T-helper 1 cell treated with Interleukin-12 subunit alpha and Interleukin-12 subunit beta and Interleukin-4 antibody, amounts not matched to agents 30 μg/mL and 1 μg/mL, for 36 hours (primary cell): ENCODE data around the gene TP53BP2.
"Not testable (repeated sequence)": the region's sequence is repeated elsewhere in the genome, so short reads cannot be mapped to it uniquely, and the experiment has no call there.

Experiments used
- H3K27ac Mint-ChIP-seq: one replicate; pipeline ENCODE4 v1.8.0; 2021; ENCODE audit warnings: mild to moderate bottlenecking, mixed read lengths
- H3K27me3 Mint-ChIP-seq: one replicate; pipeline ENCODE4 v1.8.0; 2021; ENCODE audit warnings: low read depth, mixed read lengths
- H3K36me3 Mint-ChIP-seq: one replicate; pipeline ENCODE4 v1.8.0; 2021; ENCODE audit warnings: low read depth, mixed read lengths
- H3K4me1 Mint-ChIP-seq: one replicate; pipeline ENCODE4 v1.8.0; 2021; ENCODE audit warnings: low read depth, mixed read lengths
- H3K4me3 Mint-ChIP-seq: one replicate; pipeline ENCODE4 v1.8.0; 2021; ENCODE audit warnings: mild to moderate bottlenecking, moderate library complexity, mixed read lengths
- H3K9me3 Mint-ChIP-seq: one replicate; pipeline ENCODE4 v1.8.0; 2021; ENCODE audit warnings: mixed read lengths

Gene TP53BP2

DNA sequence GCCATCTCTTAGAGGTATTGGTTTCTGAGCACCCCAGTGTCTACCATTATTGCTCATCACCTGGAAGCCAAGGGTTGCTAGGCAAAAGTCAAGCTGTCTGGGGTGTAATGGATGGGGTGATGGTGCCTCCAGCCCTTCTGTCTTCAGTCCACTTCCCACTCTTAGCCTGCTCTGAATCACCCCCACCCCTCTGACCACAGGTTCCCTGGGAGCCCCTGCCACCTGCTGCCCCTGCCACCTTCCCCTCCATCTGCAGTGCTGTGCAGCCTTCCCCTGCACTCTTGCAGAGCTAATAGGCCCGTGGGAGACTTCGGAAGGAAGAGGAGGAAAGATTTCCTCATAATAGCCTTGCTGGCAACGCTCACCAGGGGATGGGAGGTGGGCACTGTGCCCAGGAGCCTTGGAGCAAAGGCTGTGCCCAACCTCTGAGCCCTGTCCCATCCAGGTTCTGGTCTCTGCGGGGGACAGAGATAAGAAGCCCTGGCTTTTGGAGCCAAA is 97.9 kb downstream of the TP53BP2 start:
- no peak overlapping the region for H3K4me3 Mint-ChIP-seq
- H3K36me3 Mint-ChIP-seq = peaks cover 62% of the 10 kb centered on the region
- H3K4me1 Mint-ChIP-seq = peaks cover 25% of the 10 kb centered on the region
- H3K9me3 Mint-ChIP-seq = no peaks in the 10 kb centered on the region
- H3K27me3 Mint-ChIP-seq = no peaks in the 10 kb centered on the region
- peak overlapping the region; percentile 41 for H3K27ac Mint-ChIP-seq

- H3K9me3 Mint-ChIP-seq = no peaks in the 10 kb centered on the region
- no peak overlapping the region for H3K27ac Mint-ChIP-seq
- H3K36me3 Mint-ChIP-seq = peaks cover 49% of the 10 kb centered on the region
- no peak overlapping the region for H3K4me3 Mint-ChIP-seq
- no peaks in the 10 kb centered on the region for H3K27me3 Mint-ChIP-seq
- peaks cover 25% of the 10 kb centered on the region for H3K4me1 Mint-ChIP-seq
These were observed 100.0 kb downstream of the TP53BP2 start for GRCh38 chr1:223745731-223746130.

- Mint-ChIP-seq H3K4me1 (peaks cover 15% of the 10 kb centered on the region), H3K36me3 (peaks cover 46% of the 10 kb centered on the region), H3K9me3 (no peaks in the 10 kb centered on the region), H3K27me3 (no peaks in the 10 kb centered on the region), H3K27ac (no peak overlapping the region), H3K4me3 (no peak overlapping the region)
These were observed 102.8 kb downstream of the TP53BP2 start for GRCh38 chr1:223742856-223743517.

GRCh38 chr1:223741861-223742260 is 103.9 kb downstream of the TP53BP2 start:
- Mint-ChIP-seq H3K9me3 (no peaks in the 10 kb centered on the region), H3K27ac (no peak overlapping the region), H3K27me3 (no peaks in the 10 kb centered on the region), H3K36me3 (peaks cover 38% of the 10 kb centered on the region), H3K4me1 (peaks cover 4% of the 10 kb centered on the region), H3K4me3 (no peak overlapping the region)

DNA sequence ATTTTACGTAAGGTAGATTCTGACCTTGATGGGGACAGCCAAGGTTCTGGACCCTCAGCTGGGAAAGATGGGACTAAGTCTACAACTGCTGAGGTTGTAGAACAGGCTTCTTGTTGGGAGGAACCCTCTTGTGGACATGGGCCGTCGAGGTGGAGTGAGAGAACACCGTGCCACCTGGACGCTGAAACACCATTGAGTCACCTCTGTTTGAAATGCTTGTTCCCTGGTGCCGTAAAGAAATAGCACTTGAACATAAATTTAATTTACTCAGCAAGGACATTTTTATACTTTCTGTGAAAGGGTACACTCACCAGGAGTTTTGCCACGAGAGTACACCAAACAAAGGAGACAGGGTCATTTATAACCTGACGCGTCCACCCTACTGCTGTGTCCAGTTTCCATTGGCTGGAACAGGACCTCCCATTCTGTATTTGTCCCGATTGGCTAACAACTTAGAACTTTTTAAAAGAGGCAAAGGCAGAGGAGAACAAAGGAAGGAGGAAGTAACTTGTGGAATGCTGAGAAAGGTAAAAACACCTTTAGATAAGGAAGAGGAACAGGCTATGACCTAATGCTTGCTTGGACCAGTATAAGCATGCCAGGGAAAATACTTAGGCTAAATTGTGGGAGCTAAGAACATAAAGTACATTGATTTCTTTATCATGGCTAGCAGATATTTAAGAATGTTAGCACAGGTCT is 105.6 kb downstream of the TP53BP2 start:
- not testable (repeated sequence) for H3K4me3 Mint-ChIP-seq

GRCh38 chr1:223739366-223740037 is 106.2 kb downstream of the TP53BP2 start:
- Mint-ChIP-seq H3K27me3 (no peaks in the 10 kb centered on the region), H3K36me3 (peaks cover 25% of the 10 kb centered on the region), H3K9me3 (no peaks in the 10 kb centered on the region), H3K4me1 (peaks cover 7% of the 10 kb centered on the region), H3K27ac (no peak overlapping the region), H3K4me3 (no peak overlapping the region)

More for the DNA sequence above, 105.6 kb downstream of the TP53BP2 start:
- peaks cover 26% of the 10 kb centered on the region for H3K36me3 Mint-ChIP-seq
- not testable (repeated sequence) for H3K4me1 Mint-ChIP-seq, H3K9me3 Mint-ChIP-seq, H3K27ac Mint-ChIP-seq, H3K27me3 Mint-ChIP-seq

GRCh38 chr1:223738465-223739365 is 107.0 kb downstream of the TP53BP2 start:
- Mint-ChIP-seq H3K4me1 (peaks cover 11% of the 10 kb centered on the region), H3K4me3 (no peak overlapping the region), H3K36me3 (peaks cover 21% of the 10 kb centered on the region), H3K27ac (no peak overlapping the region), H3K9me3 (no peaks in the 10 kb centered on the region), H3K27me3 (no peaks in the 10 kb centered on the region)

DNA sequence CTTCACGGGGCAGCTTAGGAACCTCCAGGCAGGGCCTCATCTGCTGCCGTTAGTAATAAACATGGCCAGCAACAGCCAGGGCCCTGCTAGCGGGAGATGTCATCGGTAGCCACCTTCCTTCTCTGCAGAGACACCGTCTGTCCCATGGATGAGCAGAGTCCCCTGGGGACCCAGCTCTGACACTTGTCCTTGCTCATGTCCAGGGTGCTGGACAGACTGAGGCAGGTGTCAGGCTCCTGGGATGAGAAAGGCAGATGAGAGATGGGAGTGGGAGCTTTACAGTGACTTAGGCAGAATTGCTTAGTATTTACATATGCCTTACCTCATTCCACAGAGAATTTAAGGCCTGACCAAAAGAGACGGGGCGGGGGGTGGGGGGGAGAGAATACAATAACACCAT is 108.4 kb downstream of the TP53BP2 start:
- no peak overlapping the region for H3K27ac Mint-ChIP-seq
- peaks cover 8% of the 10 kb centered on the region for H3K4me1 Mint-ChIP-seq

DNA sequence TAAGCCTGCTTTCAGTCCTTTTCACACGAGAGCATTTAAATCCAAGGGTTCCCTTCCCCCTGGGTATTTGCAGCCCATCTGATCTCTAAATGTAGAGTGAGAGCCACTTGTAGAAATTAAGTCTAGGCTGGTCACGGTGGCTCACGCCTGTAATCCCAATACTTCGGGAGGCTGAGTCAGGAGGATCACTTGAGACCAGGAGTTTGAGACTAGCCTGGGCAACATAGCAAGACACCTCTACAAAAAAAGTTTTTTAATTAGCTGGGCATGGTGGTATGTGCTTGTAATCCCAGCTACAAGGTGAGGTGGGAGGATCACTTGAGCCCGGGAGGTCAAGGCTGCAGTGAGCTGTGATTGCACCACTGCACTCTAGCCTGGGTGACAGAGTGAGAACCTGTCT is 109.1 kb downstream of the TP53BP2 start:
- peaks cover 21% of the 10 kb centered on the region for H3K36me3 Mint-ChIP-seq
- peaks cover 11% of the 10 kb centered on the region for H3K4me1 Mint-ChIP-seq
- not testable (repeated sequence) for H3K4me3 Mint-ChIP-seq, H3K27me3 Mint-ChIP-seq, H3K9me3 Mint-ChIP-seq
- H3K27ac Mint-ChIP-seq = peak overlapping the region; percentile 13

More for the DNA sequence above, 108.4 kb downstream of the TP53BP2 start:
- H3K9me3 Mint-ChIP-seq = no peaks in the 10 kb centered on the region
- H3K27me3 Mint-ChIP-seq = no peaks in the 10 kb centered on the region
- H3K36me3 Mint-ChIP-seq = peaks cover 16% of the 10 kb centered on the region
- no peak overlapping the region for H3K4me3 Mint-ChIP-seq

DNA sequence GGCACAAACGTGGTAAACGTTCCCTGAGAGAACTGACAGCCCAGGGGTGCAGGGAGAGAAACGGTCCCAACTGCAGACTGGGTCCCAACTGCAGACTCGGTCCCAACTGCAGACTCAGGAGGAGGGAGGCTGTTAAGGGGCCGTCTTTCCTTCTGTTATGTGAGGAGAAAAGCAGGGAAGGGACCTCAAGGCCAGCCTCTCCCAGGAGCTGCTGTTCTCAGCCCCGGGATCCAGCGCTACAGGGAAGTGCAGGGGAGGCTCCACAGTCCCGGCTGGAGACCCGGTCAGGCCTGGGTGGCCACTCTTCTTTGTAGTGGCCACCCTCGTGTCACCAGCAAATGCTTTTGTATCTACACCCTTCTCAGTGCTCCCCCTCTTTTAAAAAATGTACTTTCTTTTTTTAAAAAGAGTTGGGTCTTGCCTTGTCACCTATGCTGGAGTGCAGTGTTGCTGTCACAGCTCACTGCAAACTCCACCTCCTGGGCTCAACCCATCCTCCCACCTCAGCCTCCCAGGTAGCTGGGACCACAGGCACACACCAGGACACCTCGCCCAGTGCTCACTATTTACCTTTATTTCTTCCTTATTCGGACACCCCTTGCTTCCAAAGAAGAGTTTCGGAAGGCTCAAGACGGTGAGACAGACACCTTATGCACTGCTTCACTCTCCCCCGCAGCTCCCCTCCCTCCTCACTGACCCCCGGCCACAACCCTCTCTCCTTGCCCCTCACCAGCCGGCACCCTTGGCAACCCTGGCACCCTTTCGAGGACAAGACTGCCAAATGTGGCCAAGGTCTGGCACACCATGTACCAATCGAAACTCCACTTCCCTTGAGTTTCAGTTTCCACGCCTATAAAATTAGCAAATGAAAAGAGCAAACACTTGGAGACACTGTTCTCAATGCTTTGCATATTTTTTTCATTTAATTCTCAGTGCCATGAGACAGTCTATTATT is 111.6 kb downstream of the TP53BP2 start:
- Mint-ChIP-seq H3K36me3 (peaks cover 36% of the 10 kb centered on the region), H3K4me1 (peaks cover 26% of the 10 kb centered on the region), H3K27ac (no peak overlapping the region), H3K9me3 (no peaks in the 10 kb centered on the region), H3K27me3 (no peaks in the 10 kb centered on the region), H3K4me3 (no peak overlapping the region)

DNA sequence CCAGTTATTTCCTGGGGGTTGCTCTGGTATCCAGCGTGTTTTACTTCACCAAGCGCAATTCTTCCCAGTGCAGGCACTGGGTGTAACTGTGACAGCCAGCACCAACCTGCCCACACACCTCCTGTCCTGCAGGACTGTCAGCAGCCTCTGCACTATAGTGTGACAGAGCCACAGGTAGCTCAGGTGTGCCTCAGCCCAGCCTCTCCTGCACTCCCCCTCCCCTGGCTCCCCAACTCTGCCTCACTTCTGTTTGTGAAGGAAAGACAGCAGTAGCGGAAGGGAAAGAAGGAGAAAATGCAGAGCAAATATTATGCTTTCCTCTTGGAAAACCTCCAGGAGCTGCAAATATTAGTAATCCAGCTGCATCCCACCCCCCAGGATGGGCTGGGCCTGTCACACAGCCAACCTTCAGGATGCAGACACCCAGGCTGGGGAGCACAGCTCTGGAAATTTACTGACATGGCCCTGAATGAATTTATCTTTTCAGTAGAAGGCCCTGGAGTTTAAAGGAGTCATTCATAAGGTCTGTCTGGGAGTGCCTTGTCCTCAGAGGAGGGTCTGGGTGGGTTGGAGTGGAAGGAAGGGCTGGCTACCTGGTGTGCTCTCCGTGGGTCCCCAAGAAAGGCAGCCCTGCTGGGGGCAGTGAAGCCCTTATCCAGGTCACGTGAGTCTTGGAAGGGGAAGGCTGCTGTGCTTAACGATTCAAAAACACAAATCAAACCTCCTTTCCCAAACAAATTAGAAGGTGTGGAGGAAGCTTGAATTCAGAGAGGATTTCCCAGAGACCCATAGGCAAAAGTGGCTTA is 112.6 kb downstream of the TP53BP2 start:
- H3K27me3 Mint-ChIP-seq = no peaks in the 10 kb centered on the region
- peaks cover 38% of the 10 kb centered on the region for H3K36me3 Mint-ChIP-seq
- peaks cover 33% of the 10 kb centered on the region for H3K4me1 Mint-ChIP-seq
- no peak overlapping the region for H3K4me3 Mint-ChIP-seq
- H3K27ac Mint-ChIP-seq = no peak overlapping the region
- no peaks in the 10 kb centered on the region for H3K9me3 Mint-ChIP-seq

- Mint-ChIP-seq H3K4me1 (peaks cover 52% of the 10 kb centered on the region), H3K27ac (peak overlapping the region; percentile 50), H3K27me3 (no peaks in the 10 kb centered on the region), H3K9me3 (no peaks in the 10 kb centered on the region), H3K36me3 (peaks cover 51% of the 10 kb centered on the region), H3K4me3 (no peak overlapping the region)
These were observed 114.5 kb downstream of the TP53BP2 start for GRCh38 chr1:223731133-223731770.
